Suprapubic skin (tissue), 3 donors: Measurements from ENCODE around the gene LRP11.

Experiments used
- CTCF ChIP-seq, 2 donors: fragments of 200-600 bp in 1 of 2; fragments of 450-650 bp in 1 of 2; sonication (generic) in 1 of 2; IDR thresholded peaks; one replicate each; pipeline ENCODE4 v1.5.1; 2016 to 2019; ENCODE audit warnings: antibody characterized with exemption in 2 of 2, mild to moderate bottlenecking in 1 of 2, moderate library complexity in 1 of 2
- EP300 ChIP-seq: sonication (generic); formaldehyde crosslinking; IDR thresholded peaks from one replicate; pipeline ENCODE4 v1.6.1; 2017; ENCODE audit warnings: antibody characterized with exemption

- no peak for TF ChIP-seq CTCF (IDR thresholded peaks at IDR 0.05)
- no peak for TF ChIP-seq EP300
These were observed 4.8 kb downstream of the LRP11 start for GRCh38 chr6:149859368-149859767.
